ENCODE results near the gene WDR7.

DNA sequence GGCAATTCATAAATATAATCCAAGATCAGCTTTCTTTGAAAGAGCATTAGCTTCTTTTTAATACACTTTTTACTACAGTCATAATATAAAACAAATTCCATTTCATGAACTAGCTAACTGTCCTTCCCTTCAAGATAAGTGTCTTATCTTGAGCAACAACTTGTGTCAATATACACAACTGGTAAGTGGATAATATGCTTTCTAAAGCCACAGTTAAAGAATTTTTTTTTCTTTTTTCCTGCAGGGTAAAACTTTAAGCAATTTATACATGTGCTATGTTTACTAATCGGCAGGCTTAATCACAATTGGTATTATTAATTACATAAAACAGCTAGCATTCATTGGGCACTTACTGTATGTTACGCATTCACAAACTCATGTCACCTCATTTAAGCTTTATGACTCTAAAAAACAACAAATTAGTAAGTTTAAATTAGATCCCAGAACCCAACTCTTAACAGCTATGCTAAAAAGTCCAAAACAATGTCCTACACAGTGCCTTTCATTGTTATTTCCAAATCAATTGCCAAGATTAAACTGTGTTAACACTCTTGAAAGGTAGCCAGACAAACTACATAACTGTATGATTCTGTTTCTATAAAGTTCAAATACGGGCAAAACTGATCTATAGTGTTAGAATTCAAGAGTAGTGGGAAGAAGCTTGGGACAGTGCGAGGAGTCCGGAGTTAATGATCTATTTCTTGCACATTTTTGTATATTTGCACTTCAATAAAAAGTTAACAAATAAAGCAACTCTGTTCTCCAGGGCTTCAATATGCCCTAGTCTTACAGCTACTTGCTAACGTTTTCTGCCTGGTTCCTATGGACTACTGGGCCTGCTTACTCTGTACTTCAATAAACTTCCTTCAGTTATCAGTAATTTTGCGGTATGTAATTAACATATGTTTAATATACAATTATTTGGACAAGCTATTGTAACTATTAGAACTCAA, 18.8 kb upstream of the WDR7 start:
- TF ChIP-seq, protein P1, sequence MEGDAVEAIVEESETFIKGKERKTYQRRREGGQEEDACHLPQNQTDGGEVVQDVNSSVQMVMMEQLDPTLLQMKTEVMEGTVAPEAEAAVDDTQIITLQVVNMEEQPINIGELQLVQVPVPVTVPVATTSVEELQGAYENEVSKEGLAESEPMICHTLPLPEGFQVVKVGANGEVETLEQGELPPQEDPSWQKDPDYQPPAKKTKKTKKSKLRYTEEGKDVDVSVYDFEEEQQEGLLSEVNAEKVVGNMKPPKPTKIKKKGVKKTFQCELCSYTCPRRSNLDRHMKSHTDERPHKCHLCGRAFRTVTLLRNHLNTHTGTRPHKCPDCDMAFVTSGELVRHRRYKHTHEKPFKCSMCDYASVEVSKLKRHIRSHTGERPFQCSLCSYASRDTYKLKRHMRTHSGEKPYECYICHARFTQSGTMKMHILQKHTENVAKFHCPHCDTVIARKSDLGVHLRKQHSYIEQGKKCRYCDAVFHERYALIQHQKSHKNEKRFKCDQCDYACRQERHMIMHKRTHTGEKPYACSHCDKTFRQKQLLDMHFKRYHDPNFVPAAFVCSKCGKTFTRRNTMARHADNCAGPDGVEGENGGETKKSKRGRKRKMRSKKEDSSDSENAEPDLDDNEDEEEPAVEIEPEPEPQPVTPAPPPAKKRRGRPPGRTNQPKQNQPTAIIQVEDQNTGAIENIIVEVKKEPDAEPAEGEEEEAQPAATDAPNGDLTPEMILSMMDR (IDR thresholded peaks at IDR 0.05): no peak
- no peak for TF ChIP-seq POLR2A (IDR thresholded peaks at IDR 0.05)

All from esophagus squamous epithelium (tissue), 4 donors.